Activated T-cell treated with anti-CD3 and anti-CD28 coated beads for 1 hour (primary cell): ENCODE results near the gene KAZN.
"Not testable (repeated sequence)": the region's sequence is repeated elsewhere in the genome, so short reads cannot be mapped to it uniquely, and the experiment has no call there.

ENCODE experiments used
- DNase-seq: peaks from one replicate; pipeline ENCODE4 v3.0.0-alpha.2; 2020; ENCODE audit warnings: low read depth

Gene KAZN

DNA sequence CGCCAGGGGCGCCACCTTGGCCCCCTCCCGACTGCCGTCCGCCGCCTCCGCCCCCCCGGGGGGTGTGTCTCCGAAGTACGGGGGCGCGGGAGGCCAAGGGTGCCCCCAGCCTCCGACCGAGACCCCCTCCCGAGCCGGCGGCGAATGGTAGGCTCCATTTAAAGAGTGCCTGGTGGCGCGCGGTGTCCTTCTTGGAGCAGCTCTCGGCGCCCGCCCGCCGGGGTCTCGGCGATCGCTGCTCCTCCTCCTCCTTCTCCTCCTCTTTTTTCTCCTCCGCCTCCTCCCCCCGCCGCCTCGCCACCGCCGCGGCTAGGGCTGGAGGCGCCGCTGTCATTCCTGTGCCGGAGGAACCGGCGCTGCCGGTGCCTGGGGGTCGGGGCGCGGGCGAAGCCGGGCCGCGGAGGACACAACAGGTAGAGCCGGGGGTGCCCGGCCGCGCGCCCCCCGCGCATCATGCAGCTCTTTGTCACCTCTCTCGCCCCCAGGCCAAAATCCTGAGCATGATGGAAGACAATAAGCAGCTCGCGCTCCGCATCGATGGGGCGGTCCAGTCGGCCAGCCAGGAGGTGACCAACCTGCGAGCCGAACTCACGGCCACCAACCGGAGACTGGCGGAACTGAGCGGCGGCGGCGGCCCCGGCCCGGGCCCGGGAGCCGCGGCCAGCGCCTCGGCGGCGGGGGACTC is at the start of gene KAZN:
Gene KAZN, plus strand, starts transcription at position 188 of the 685 bp plus-strand sequence.
- DNase-seq, result no peak

GRCh38 chr1:14549897-14550620 is 48.4 kb upstream of the KAZN start:
- DNase-seq, result no peak

DNA sequence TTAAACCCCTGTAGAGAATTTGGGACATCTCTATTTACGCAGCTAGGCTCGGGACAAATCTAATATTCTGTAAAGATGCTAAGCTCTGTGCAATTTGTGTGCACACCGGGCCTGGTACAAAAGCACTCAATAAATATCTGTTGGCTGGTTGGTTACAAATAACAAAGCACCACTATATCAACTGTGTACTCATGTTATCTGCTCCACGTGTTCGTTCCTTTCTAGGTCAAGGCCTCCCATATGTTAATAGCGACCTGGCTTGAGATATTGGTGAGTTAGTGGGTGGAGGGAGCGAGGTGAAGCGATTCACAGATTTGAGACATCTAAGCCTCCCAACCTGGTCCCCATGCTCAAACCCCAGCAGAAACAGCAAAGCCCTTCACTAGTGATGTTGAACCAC is 47.1 kb upstream of the KAZN start:
- DNase-seq, result no peak

- no peak for DNase-seq
These were observed 46.1 kb upstream of the KAZN start for GRCh38 chr1:14552246-14552965.

- no peak for DNase-seq
These were observed 44.8 kb upstream of the KAZN start for GRCh38 chr1:14553711-14554110.

GRCh38 chr1:14555091-14555490 is 43.4 kb upstream of the KAZN start:
- no peak for DNase-seq

DNA sequence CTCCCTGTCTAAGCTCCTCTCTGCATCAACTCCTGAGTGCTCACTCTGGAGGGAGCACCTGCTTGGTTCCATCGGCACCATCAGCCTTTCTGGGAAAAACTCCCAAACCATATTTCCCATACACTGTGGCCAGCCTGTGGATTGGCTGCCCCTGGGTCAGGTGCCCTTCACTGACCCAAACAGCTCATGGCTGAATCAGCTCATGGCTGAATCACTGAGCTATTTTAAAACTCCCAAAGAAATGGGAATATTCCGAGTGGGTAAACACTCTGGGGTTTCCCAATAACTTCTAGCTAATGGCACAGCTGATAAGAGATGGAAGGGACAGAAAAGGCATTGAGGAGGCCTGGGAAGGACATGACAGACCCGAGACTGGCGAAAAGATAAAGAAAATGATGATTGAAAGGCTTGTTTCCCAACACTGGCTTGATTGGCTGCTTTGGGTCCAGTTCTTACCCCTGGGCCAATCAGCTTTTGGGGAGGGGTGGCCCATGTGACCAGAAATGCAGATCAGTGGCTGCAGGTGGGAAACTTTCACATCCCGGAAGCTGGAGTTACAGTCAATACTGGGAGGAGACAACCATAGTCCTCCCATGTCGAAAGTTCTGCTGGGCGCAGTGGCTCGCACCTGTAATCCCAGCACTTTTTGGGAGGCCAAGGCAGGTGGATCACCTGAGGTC is 37.3 kb upstream of the KAZN start:
- no peak for DNase-seq

DNA sequence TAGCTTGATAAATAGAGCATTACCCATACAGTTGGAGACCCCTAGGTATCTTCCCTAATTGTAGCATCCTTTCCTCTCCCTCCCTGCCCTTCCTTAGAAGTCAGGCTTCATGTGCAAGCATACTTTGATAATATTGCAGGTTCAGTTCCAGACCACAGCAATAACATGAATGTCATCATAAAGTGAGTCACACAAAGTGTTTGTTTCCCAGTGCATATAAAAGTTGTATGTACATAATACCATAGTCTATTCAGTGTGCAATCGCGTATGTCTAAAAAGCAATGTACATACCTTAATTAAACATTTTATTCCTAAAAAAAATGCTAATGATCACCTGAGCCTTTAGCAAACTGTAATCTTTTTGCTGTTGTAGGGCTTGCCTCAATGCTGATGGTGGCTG is 33.4 kb upstream of the KAZN start:
- no peak for DNase-seq

DNA sequence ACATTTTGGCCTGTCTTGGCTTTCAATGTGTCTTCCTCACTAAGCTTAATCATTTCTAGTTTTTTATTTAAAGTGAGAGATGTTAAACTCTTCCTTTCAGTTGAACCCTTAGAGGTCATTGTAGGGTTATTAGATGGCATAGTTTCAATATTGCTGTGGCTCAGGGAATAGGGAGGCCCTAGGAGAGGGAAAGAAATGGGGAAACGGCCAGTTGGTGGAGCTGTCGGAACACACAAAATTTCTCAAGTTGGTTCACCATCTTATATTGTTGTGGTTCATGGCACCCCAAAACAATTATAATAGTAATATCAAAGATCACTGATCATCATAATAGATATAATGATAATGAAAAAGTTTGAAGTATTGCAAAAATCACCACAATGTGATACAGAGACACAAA is 31.4 kb upstream of the KAZN start:
- DNase-seq, result no peak

DNA sequence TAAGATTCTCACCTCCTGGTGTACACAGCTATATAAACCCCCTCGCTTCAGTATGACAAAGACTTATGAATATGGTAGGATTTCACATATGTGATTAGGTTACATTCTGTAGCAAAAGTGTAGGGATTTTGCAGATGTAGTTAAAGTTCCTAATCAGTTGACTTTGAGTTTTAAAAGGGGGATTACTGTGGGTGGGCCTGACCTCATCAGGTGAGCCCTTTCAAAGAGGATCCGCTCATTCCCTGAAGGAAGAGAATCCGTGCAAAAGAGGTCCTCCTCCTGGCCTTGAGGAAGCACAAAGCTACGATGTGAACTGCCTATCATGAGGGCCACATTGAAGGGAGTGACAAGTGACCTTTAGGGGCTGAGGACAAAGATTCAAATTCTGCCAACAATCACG is 30.6 kb upstream of the KAZN start:
- DNase-seq, result no peak

DNA sequence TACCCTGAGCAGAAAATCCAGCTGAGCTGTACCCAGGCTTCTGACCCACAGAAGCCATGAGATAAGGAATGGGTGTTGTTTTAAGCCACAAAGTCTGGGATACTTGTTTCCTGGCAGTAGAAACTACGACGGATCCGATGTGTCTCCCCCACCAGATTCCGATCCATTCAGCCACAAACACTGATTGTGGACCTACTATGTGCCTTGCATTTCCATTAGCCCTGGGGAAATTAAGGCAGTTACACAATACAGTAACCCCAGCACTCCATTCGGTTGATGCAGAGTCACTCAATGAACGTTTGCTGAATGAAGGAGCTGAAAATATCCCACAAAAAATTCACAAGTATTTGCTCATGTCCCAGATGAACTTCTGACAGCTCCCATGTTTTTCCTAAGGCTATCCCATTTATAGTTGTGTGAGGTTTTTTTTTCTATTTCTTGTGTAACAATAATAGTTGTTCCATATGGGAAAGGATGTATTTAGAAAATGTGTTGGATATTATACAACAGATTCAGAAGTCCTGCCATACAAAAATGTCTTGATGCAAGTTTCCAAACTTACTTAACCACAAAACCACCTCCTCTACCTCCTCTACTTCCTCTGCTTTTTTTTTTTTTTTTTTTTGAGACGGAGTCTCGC is 29.6 kb upstream of the KAZN start:
- DNase-seq, result no peak

DNA sequence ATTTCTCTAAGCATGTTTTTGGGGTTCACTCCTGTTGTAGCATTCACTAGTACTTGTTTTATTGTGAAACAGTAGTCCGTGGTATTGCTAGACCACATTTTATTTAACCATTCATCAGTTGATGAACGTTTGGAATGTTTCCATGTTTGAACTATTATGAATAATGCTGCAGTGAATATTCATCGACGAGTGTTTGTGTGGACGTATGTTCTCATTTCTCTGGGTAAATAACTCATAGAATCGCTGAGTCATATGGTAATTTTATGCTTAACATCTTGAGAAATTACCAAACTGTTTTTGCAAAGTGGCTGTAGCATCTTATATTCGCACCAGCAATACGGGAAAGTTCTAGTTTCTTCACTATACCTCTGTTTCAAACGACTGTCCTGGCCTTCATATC is 28.0 kb upstream of the KAZN start:
- DNase-seq, result no peak

GRCh38 chr1:14571810-14572767 is 26.4 kb upstream of the KAZN start:
- DNase-seq, result no peak

DNA sequence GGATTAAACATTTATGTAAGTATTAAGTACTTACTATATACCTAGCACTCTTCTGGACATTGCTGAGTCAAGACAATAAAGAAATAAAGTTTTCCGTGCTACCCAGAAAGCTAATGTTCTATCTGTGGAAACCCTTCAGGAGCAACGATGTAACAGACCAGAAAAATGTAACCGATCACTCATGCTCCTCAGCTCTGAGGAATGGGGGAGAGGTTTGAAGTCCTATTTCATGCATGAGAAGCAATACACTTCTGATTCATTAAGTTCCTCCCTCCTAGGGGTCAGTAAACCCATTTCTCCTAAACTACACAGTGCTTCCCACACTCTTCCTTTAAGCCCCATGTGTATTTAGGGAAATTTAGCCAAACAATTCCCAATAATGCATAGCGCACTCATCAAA is 25.6 kb upstream of the KAZN start:
- no peak for DNase-seq

DNA sequence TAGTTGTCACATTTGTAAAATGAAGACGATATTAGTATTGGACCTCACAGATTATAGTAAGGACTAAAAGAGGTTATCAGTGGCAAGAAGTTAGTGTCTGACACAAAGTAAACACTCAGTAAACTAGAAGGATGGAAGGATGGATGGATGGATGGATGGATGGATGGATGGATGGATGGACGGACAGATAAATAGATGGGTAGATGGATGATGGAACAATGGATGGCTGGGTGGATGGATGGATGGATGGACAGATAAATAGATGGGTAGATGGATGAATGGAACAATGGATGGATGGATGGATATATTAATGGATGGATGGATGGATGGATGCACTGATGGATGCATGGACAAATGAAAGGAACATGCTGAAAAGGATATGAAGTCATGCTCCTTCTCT is 22.3 kb upstream of the KAZN start:
- DNase-seq, result no peak

- DNase-seq, result no peak
These were observed 21.2 kb upstream of the KAZN start for GRCh38 chr1:14577261-14577660.

- no peak for DNase-seq
These were observed 20.3 kb upstream of the KAZN start for GRCh38 chr1:14578156-14578555.

DNA sequence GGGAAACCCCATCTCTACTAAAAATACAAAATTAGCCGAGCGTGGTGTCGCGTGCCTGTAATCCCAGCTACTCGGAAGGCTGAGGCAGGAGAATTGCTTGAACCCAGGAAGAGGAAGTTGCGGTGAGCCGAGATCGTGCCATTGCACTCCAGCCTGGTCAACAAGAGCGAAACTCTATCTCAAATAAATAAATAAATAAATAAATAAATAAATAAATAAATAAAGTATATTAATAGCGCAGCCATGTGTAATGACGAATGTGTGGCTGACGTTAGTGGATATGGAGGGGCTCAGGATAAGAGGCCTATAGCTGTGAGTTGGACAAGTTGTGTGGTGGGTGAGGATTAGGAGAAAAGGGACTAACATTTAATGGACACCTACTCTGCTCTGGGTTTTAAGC is 18.2 kb upstream of the KAZN start:
- DNase-seq, result not testable (repeated sequence)

DNA sequence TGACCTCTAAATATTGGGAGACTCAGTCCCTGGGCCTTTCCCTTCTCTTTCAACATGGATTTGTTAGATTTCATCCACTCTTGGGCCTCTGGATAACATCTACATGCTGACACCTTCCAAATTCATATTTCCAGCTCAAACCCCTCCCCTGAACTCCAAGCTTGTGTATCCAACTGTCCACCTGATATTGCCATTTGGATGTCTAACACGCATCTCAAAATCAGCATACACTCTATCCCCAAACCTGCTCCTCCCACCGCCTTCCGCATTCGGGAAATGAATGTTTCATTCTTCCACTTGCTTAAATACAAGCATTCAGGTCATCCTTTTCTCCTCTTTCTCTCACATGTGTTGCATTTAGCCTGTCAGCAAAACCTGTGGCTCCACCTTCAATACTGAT is 17.5 kb upstream of the KAZN start:
- no peak for DNase-seq

DNA sequence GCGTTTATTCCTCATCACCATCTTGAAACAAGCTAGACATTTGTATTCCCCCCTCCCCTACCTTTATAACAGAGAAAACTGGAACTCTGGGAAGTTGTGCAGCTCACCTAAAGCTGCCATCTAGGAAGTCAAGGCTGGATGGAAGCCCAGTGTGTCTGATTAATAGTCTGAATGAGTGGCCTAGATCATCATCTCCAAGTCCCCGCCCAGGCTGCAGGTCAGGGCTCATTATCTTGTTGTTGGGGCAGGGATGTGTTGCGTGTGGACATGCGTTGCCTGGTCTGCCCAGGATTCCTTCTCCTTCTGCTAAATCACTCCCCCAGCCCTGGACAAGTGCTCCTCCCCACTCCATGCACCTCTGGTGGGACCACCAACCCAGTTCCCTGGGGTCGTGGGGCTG is 14.7 kb upstream of the KAZN start:
- DNase-seq, result no peak

GRCh38 chr1:14585728-14586127 is 12.8 kb upstream of the KAZN start:
- DNase-seq, result no peak
